ENCODE data around the gene ALOXE3.

The ALOXE3 gene

GRCh38 chr17:8055851-8056231 is 62.5 kb downstream of the ALOXE3 start:
- Histone ChIP-seq H3K4me2 (ENCODE audit: low read depth, low read length, poor library complexity, severe bottlenecking) (peak overlapping the region; percentile 58), H3F3A (ENCODE audit: low read depth) (no peaks in the 10 kb centered on the region), H3K9me2 (replicated peaks; ENCODE audit: low read depth, low read length) (no peaks in the 10 kb centered on the region)

GRCh38 chr17:8053600-8053999 is 64.7 kb downstream of the ALOXE3 start:
- Histone ChIP-seq H3K27me3 (ENCODE audit: insufficient read depth, low read length, poor library complexity, severe bottlenecking) (no peaks in the 10 kb centered on the region), H3K9ac (ENCODE audit: low read depth, low read length, poor library complexity, severe bottlenecking) (no peak overlapping the region), H4K20me1 (ENCODE audit: insufficient read depth, low read length, poor library complexity, severe bottlenecking) (no peaks in the 10 kb centered on the region), H3K9me3 (ENCODE audit: insufficient read depth, low read depth, low read length) (no peaks in the 10 kb centered on the region), H3K4me2 (ENCODE audit: low read depth, low read length, poor library complexity, severe bottlenecking) (no peak overlapping the region), H3K4me3 (ENCODE audit: low read length, poor library complexity, severe bottlenecking) (no peak overlapping the region), H3K9me2 (replicated peaks; ENCODE audit: low read depth, low read length) (no peaks in the 10 kb centered on the region), H3K79me2 (ENCODE audit: insufficient read depth, low read length) (no peaks in the 10 kb centered on the region), H3K4me1 (ENCODE audit: insufficient read depth, low read length, poor library complexity, severe bottlenecking) (peaks cover 27% of the 10 kb centered on the region), H2AFZ (ENCODE audit: low read length) (no peak overlapping the region), H3K36me3 (ENCODE audit: insufficient read depth, low read length) (no peaks in the 10 kb centered on the region), H3F3A (ENCODE audit: low read depth) (no peaks in the 10 kb centered on the region)
- TF ChIP-seq CTCF (conservative IDR thresholded peaks at IDR 0.05; ENCODE audit: low read length) (no peak), EZH2phosphoT487 (IDR thresholded peaks at IDR 0.05; ENCODE audit: borderline replicate concordance) (no peak)

More at GRCh38 chr17:8055851-8056231, 62.5 kb downstream of the ALOXE3 start:
- peaks cover 27% of the 10 kb centered on the region for H3K4me1 ChIP-seq (ENCODE audit: insufficient read depth, low read length, poor library complexity, severe bottlenecking)
- H3K79me2 ChIP-seq (ENCODE audit: insufficient read depth, low read length), result no peaks in the 10 kb centered on the region
- no peaks in the 10 kb centered on the region for H3K9me3 ChIP-seq (ENCODE audit: insufficient read depth, low read depth, low read length)
- TF ChIP-seq EZH2phosphoT487 (IDR thresholded peaks at IDR 0.05; ENCODE audit: borderline replicate concordance) (no peak), CTCF (conservative IDR thresholded peaks at IDR 0.05; ENCODE audit: low read length) (no peak)
- no peaks in the 10 kb centered on the region for H3K27me3 ChIP-seq (ENCODE audit: insufficient read depth, low read length, poor library complexity, severe bottlenecking)
- peak overlapping the region; percentile 3 for H3K9ac ChIP-seq (ENCODE audit: low read depth, low read length, poor library complexity, severe bottlenecking)
- H3K4me3 ChIP-seq (ENCODE audit: low read length, poor library complexity, severe bottlenecking), result peak overlapping the region; percentile 28
- H3K36me3 ChIP-seq (ENCODE audit: insufficient read depth, low read length), result no peaks in the 10 kb centered on the region
- peak overlapping the region; percentile 62; the same call in 1 of the 2 replicates for H2AFZ ChIP-seq (ENCODE audit: low read length)
- no peaks in the 10 kb centered on the region for H4K20me1 ChIP-seq (ENCODE audit: insufficient read depth, low read length, poor library complexity, severe bottlenecking)

GRCh38 chr17:8052256-8053252 is 65.8 kb downstream of the ALOXE3 start:
- Histone ChIP-seq H3K9ac (ENCODE audit: low read depth, low read length, poor library complexity, severe bottlenecking) (no peak overlapping the region), H3K4me3 (ENCODE audit: low read length, poor library complexity, severe bottlenecking) (no peak overlapping the region), H3K4me1 (ENCODE audit: insufficient read depth, low read length, poor library complexity, severe bottlenecking) (peaks cover 22% of the 10 kb centered on the region), H3K27me3 (ENCODE audit: insufficient read depth, low read length, poor library complexity, severe bottlenecking) (no peaks in the 10 kb centered on the region), H3K36me3 (ENCODE audit: insufficient read depth, low read length) (no peaks in the 10 kb centered on the region), H3K79me2 (ENCODE audit: insufficient read depth, low read length) (no peaks in the 10 kb centered on the region), H3K9me2 (replicated peaks; ENCODE audit: low read depth, low read length) (no peaks in the 10 kb centered on the region), H4K20me1 (ENCODE audit: insufficient read depth, low read length, poor library complexity, severe bottlenecking) (no peaks in the 10 kb centered on the region), H3K9me3 (ENCODE audit: insufficient read depth, low read depth, low read length) (no peaks in the 10 kb centered on the region), H3K4me2 (ENCODE audit: low read depth, low read length, poor library complexity, severe bottlenecking) (no peak overlapping the region), H2AFZ (ENCODE audit: low read length) (no peak overlapping the region), H3F3A (ENCODE audit: low read depth) (no peaks in the 10 kb centered on the region)
- TF ChIP-seq CTCF (conservative IDR thresholded peaks at IDR 0.05; ENCODE audit: low read length) (no peak), EZH2phosphoT487 (IDR thresholded peaks at IDR 0.05; ENCODE audit: borderline replicate concordance) (no peak)
